Pancreas (tissue), 10 donors: ENCODE results near the gene NOTCH3. TPM values are rescaled to one million over a fixed set of nuclear protein-coding genes. Genes with fewer than 3 reads are reported as not detected.

Experiments
- ATAC-seq, 4 donors: fragments of 200-7000 bp; cut with Tn5 transposase; one replicate each; pipeline versions ENCODE4 v1.8.0 to v1.9.1; 2020; ENCODE audit warnings: mild to moderate bottlenecking in 4 of 4, moderate library complexity in 4 of 4
- DNase-seq, 6 donors: peaks; one replicate each; pipeline ENCODE4 v3.0.0-alpha.2; 2020
- FAIRE-seq: peaks from 2 replicates; lab custom pipeline; 2012; peaks lifted over from hg19 to GRCh38; lab: Jason Lieb, UNC
- H3K27ac ChIP-seq, 4 donors: fragments of 200-600 bp; sonication (generic); 1 replicate in 3 of 4; 2 replicates in 1 of 4; pipeline versions ENCODE4 v1.5.0 to v1.8.0; 2020
- H3K27me3 ChIP-seq, 4 donors: fragments of 200-600 bp; one replicate each; pipeline ENCODE4 v1.8.0; 2021
- H3K36me3 ChIP-seq, 3 donors: fragments of 200-600 bp; sonication (generic) in 1 of 3; one replicate each; pipeline versions ENCODE4 v1.5.0 to v1.8.0; 2020 to 2021
- H3K4me1 ChIP-seq, 3 donors: fragments of 200-600 bp; one replicate each; pipeline ENCODE4 v1.8.0; 2021
- H3K4me3 ChIP-seq, 4 donors: fragments of 200-600 bp; sonication (generic) in 2 of 4; one replicate each; pipeline versions ENCODE4 v1.5.0 to v1.8.0; 2020 to 2021
- H3K9me3 ChIP-seq, 4 donors: fragments of 200-600 bp; one replicate each; pipeline ENCODE4 v1.8.0; 2021
- WGBS, 2 donors: extraction: QIAGEN DNeasy Blood & Tissue Kit; methylation state at CpG; one replicate each; pipeline ENCODE4 v1.1.7; 2013; 5-methylcytosine and 5-hydroxymethylcytosine counted together
- intact Hi-C, 3 donors: fragments of 100-400 bp; cut with DNase I; formaldehyde crosslinking; loops; one replicate each; pipeline versions ENCODE4 v1.11.1 to v1.14.2; 2022
- polyA plus RNA-seq, 2 donors: library from polyadenylated mRNA; stranded (reverse); fragments of 200-250 nt; gene quantifications; one replicate each; pipeline ENCODE4 v1.2.3, GENCODE V29; 2013
- total RNA-seq, 6 donors: library from RNA; stranded (reverse); fragmentation: NEBNext Ultra II Directional in 4 of 6; extraction: Animal tissue kit (Norgen Biotek cat#: 25700) in 4 of 6; gene quantifications; one replicate each; pipeline versions ENCODE4 v1.2.1 to v1.2.4, GENCODE V29; 2021 to 2023
- TF ChIP-seq, protein P1 (sequence below), 4 donors: fragments of 200-600 bp; sonication (generic) in 3 of 4; IDR thresholded peaks; one replicate each; pipeline versions ENCODE4 v1.5.0 to v1.8.0; 2021; ENCODE audit warnings: antibody characterized with exemption in 4 of 4
- donor health status: healthy with polysubstance abuse.
- donor health status: DM: no; HTN: no; CAD: no; lungs with moderate emphysema.
- donor health status: DM: no; HTN: no; CAD: no.
- donor health status: control.
- donor health status: control.
- donor health status: Bipolar disorder and iron deficiency.
- donor health status: DM: yes; HTN: yes; CAD: no.
- donor health status: DM: no; HTN: no; CAD: no.
- donor health status: DM: no; HTN: no; CAD: no.
- donor health status: DM: yes; HTN: yes; CAD: no.

The NOTCH3 gene
- total and polyA plus RNA-seq, 8 donors, result 7.3 to 29.4 (median 11.6) TPM

DNA sequence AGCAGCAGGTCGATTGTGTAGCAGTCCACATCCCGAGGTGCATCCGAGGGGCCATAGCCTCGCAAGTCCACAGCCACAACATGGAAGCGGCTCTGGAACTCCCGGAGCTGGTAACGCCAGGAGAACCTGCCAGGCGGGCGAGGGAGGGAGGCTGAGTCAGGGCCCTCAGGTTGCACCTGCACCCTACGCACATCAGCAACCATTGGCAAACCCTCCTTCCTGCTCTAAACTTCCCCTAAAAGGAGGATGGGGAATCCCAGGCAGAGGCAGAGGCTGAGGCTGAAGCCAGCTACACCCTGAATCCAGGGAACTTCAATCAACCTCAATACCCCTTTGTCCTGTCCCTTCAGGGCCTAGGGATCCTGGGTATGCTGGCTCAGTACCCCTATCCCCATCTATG, 30.5 kb upstream of the NOTCH3 start:
- no peak for FAIRE-seq
- Histone ChIP-seq H3K4me3 (no peak overlapping the region), H3K27me3 (peaks cover 0 to 4% (median 0%) of the 10 kb centered on the region in 4 donors), H3K4me1 (no peaks in the 10 kb centered on the region), H3K36me3 (no peaks in the 10 kb centered on the region), H3K9me3 (no peaks in the 10 kb centered on the region), H3K27ac (no peak overlapping the region)
- no peak for ATAC-seq
- intact Hi-C loops, result no loop called here
- WGBS, 2 donors, result 81 to 92% methylated on average over 10 of the region's 10 CpGs
- TF ChIP-seq, protein P1, sequence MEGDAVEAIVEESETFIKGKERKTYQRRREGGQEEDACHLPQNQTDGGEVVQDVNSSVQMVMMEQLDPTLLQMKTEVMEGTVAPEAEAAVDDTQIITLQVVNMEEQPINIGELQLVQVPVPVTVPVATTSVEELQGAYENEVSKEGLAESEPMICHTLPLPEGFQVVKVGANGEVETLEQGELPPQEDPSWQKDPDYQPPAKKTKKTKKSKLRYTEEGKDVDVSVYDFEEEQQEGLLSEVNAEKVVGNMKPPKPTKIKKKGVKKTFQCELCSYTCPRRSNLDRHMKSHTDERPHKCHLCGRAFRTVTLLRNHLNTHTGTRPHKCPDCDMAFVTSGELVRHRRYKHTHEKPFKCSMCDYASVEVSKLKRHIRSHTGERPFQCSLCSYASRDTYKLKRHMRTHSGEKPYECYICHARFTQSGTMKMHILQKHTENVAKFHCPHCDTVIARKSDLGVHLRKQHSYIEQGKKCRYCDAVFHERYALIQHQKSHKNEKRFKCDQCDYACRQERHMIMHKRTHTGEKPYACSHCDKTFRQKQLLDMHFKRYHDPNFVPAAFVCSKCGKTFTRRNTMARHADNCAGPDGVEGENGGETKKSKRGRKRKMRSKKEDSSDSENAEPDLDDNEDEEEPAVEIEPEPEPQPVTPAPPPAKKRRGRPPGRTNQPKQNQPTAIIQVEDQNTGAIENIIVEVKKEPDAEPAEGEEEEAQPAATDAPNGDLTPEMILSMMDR (IDR thresholded peaks at IDR 0.05), result no peak
- no peak for DNase-seq

DNA sequence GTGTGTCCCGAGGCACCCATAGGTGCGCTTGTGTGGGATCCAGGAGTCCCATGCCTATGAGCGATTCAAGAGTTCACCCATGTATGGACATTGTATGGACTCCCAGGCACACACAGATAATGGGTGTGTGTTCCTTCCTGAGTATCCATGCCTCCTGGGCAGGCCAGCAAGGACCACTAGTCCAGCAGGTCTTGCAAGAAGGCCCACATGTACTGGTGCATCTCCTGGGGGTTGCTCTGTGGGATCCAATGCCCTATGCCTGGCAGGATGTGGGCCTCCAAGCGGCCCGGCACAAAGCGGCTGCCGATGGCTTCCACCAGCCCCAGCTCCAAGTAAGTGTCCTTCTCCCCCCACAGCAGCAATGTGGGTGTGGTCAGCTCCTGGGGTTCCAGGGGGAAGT, 26.5 kb upstream of the NOTCH3 start:
- TF ChIP-seq, protein P1 (IDR thresholded peaks at IDR 0.05), result no peak
- ATAC-seq, result no peak
- 91 to 94% methylated on average over 7 of the region's 7 CpGs for WGBS, 2 donors

DNA sequence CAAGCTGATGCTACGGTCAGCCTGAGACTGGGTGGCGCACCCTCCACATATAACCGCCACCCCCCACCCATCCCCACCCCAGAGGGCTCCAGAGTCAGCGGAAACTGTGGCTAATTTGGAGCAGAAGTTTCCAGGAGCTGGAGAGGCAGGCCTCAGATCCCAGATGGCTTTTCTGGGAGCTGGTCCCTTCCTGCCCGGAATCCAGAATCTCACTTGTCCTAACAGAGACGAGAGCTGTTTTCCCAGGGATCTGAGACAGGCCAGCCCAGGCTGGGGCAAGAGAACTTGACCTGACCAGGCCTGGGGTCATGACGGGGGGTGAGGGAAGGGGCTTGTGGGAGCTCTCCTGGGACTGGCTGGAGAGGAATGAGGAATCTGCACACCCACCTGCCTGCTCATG, 25.0 kb upstream of the NOTCH3 start:
- Histone ChIP-seq H3K4me3 (no peak overlapping the region), H3K4me1 (no peaks in the 10 kb centered on the region), H3K9me3 (no peaks in the 10 kb centered on the region), H3K27ac (no peak overlapping the region), H3K27me3 (no peaks in the 10 kb centered on the region), H3K36me3 (no peaks in the 10 kb centered on the region)
- WGBS, 2 donors, result 87 to 92% methylated on average over 7 of the region's 7 CpGs
- ATAC-seq (no peak), DNase-seq (no peak), FAIRE-seq (no peak)
- TF ChIP-seq, protein P1 (IDR thresholded peaks at IDR 0.05), result no peak
- intact Hi-C loops, result no loop called here

More for the DNA sequence above, 26.5 kb upstream of the NOTCH3 start:
- Histone ChIP-seq H3K36me3 (no peaks in the 10 kb centered on the region), H3K27me3 (no peaks in the 10 kb centered on the region), H3K4me1 (no peaks in the 10 kb centered on the region), H3K9me3 (no peaks in the 10 kb centered on the region), H3K4me3 (no peak overlapping the region), H3K27ac (no peak overlapping the region)
- no peak for FAIRE-seq
- no peak for DNase-seq
- intact Hi-C loops, result no loop called here

DNA sequence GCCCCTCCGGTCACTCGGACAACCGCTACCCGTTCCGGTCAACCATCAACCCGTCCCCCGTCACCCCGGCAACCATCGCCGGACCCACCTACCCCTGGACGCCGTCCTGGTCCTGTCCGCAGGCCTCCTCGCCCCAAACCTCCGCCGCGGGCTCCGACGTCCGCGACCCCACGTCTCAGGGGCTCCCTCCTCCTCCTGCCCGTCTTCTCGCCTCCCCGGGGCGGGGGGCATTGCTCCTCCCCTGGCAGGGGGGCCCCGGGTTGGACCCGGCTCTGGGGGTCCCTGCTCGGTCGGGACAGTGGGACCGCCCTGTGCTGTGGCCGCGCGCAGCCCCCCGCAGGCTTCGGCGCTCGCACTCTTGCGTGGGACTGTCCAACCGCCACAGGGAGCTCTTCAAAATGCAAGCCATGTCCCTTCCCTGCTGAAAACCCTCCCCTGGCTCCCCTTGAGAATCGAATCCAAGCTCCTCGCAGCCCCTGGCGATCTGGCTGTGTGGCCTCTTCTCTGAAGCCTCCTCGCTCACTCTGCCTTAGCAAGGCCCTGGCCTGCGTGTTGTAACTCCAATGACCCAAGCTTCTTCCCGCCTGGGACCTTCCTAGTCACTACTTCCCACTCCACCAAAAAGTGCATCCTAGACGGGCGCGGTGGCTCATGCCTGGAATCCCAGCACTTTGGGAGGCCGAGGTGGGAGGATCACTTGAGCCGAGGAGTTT, 23.0 kb upstream of the NOTCH3 start:
- Histone ChIP-seq H3K27me3 (no peaks in the 10 kb centered on the region), H3K9me3 (no peaks in the 10 kb centered on the region), H3K36me3 (no peaks in the 10 kb centered on the region), H3K27ac (no peak overlapping the region), H3K4me3 (peak overlapping the region; percentile 8 to 50 (median 40)), H3K4me1 (no peaks in the 10 kb centered on the region)
- WGBS, 2 donors, result 18 to 19% methylated on average over 47 to 51 of the region's 51 CpGs
- DNase-seq (no peak), ATAC-seq (peak in 3 of 4 donors; percentile 8 to 10 (median 9)), FAIRE-seq (no peak)
- TF ChIP-seq, protein P1 (IDR thresholded peaks at IDR 0.05), result no peak
- intact Hi-C loops, result no loop called here
